ENCODE results near the gene ANKZF1. TPM values are rescaled to one million over a fixed set of nuclear protein-coding genes. Genes with fewer than 3 reads are reported as not detected.

ANKZF1 gene
- total and polyA plus RNA-seq, 2 donors (not counting 1 experiment from before 2014, with no cell fraction given): 152 to 181 TPM

DNA sequence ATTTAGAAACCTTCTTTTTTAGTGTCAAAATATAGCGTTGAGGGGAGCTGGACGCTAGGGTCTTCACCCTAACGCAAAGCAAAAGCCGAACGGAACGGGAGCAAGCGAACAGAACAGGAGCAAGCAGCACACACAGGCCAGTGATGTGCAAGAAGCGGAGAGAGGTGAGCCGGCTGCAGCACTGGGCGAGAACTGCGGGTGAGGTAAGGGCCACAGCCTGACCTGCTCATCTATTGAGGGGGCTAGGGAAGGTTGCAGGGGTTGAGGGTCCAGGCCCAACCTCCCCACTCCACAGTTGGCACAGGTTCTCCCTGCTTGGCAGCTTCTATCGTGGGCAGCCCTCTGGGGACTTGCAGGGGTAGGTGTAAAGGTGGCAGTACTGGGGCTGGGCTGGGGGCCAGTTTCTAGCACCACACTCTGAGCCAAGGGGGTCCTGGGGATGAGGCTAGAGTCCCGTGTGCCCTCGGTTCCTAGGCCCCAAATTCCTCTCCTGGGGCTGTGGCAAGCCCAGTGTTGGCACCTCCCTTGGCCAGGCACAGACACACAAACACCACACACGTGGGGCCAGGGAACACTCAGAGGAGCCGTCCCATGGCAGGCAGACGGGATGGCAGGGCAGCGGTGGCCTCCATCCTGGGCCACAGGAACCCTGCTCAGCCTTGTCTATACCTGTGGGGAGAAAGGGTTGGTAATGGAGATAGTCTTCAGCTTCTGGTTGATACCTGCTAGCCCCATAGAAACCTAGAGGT, 9.6 kb upstream of the ANKZF1 start:
- H4K20me1 ChIP-seq (ENCODE audit: control insufficient read depth, insufficient read depth, low read length, poor library complexity, severe bottlenecking): peaks cover 45% of the 10 kb centered on the region
- peak overlapping the region; percentile 68 for H3K9ac ChIP-seq (ENCODE audit: low read length)
- no peak for ATAC-seq (ENCODE audit: low read depth)
- H3K9me3 ChIP-seq (ENCODE audit: control extremely low read depth in 1 of 3, control insufficient read depth in 2 of 3, insufficient read depth in 1 of 3, low read length in 2 of 3): no peaks in the 10 kb centered on the region
- intact Hi-C loops (cut with micrococcal nuclease): loop anchor here (1.0 to 2.0 kb wide), 4 partner anchors 9 to 75 kb away; partner anchors contain the start of genes ANKZF1, ATG9A, NHEJ1 and ZFAND2B
- no peak for DNase-seq
- Mint-ChIP-seq H3K9me3 (ENCODE audit: insufficient read depth) (no peaks in the 10 kb centered on the region), H3K4me1 (peaks cover 20% of the 10 kb centered on the region), H3K4me3 (peak overlapping the region; percentile 87), H3K27ac (peak overlapping the region; percentile 34), H3K27me3 (no peaks in the 10 kb centered on the region)
- 94% methylated on average over 15 of the region's 18 CpGs for WGBS (ENCODE audit: insufficient coverage)
- peak overlapping the region in 1 of 5 experiments; percentile 66 for H3K4me3 ChIP-seq (ENCODE audit: control extremely low read depth in 1 of 5, extremely low read depth in 1 of 5, insufficient read depth in 1 of 5, low read depth in 2 of 5, low read length in 4 of 5)
- no peak overlapping the region for H2AFZ ChIP-seq (ENCODE audit: insufficient read depth, low read depth, low read length, poor library complexity, severe bottlenecking)
- peak overlapping the region; percentile 91 for H3K4me2 ChIP-seq (replicated peaks; ENCODE audit: low read depth, low read length, poor library complexity, severe bottlenecking)
- ChIA-PET POLR2A (interaction anchor here (1.8 to 3.0 kb wide), 3 partner anchors 29 to 59 kb away, joined by 8 to 30 read pairs (median 12); partner anchors contain the start of genes DNAJB2, TUBA4A and TUBA4B), CTCF (interaction anchor here (1.0 to 1.7 kb wide), 5 partner anchors 14 to 58 kb away, joined by 3 to 10 read pairs (median 4); partner anchors contain the start of genes TUBA4B and ZFAND2B)
- no peak overlapping the region for H3K27ac ChIP-seq (ENCODE audit: low read length in 2 of 2)
- H3K4me1 ChIP-seq (ENCODE audit: control insufficient read depth in 2 of 2, insufficient read depth in 2 of 2, low read length in 2 of 2): peaks cover 17 to 21% of the 10 kb centered on the region in 2 donors
- no peak for TF ChIP-seq EZH2 (IDR thresholded peaks at IDR 0.05; ENCODE audit: borderline replicate concordance, insufficient read depth, low read depth, low read length, poor library complexity, severe bottlenecking)
- TF ChIP-seq CTCF (IDR thresholded peaks at IDR 0.05): no peak
- peaks cover 4% of the 10 kb centered on the region for H3K79me2 ChIP-seq (ENCODE audit: control insufficient read depth, insufficient read depth, low read length)
- no peaks in the 10 kb centered on the region for H3K27me3 ChIP-seq (replicated peaks in 1 of 4; ENCODE audit: control extremely low read depth in 1 of 4, control insufficient read depth in 3 of 4, insufficient read depth in 4 of 4, low read length in 3 of 4)
- H3K36me3 ChIP-seq (replicated peaks in 1 of 2; ENCODE audit: control extremely low read depth in 1 of 2, control insufficient read depth in 1 of 2, extremely low read depth in 1 of 2, insufficient read depth in 2 of 2, low read length in 1 of 2): peaks cover 6 to 49% of the 10 kb centered on the region in 2 experiments

All from B cell (primary cell).